A549 (cell line): ENCODE measurements around the gene BANP. TPM values are rescaled to one million over a fixed set of nuclear protein-coding genes. Genes with fewer than 3 reads are reported as not detected.

Experiments
- ATAC-seq, 2 experiments: fragments of 200-7000 bp in 1 of 2; fragments of >200 bp in 1 of 2; cut with Nextera tagmentation in 1 of 2; cut with Tn5 transposase in 1 of 2; 3 replicates each; pipeline versions ENCODE4 v1.8.0 to v1.9.1; 2018 to 2020; ENCODE audit warnings: mild to moderate bottlenecking in 1 of 2, moderate library complexity in 1 of 2
- CTCF ChIA-PET: fragments of 300-600 bp; sonication (Branson Sonifier 250); formaldehyde crosslinking; extraction: SDS; loops from one replicate; lab custom pipeline; 2021; ENCODE audit warnings: antibody characterized with exemption, inconsistent platforms; lab: Yijun Ruan, JAX
- POLR2A ChIA-PET: fragments of 350-600 bp; formaldehyde crosslinking; extraction: SDS; loops from one replicate; lab custom pipeline; 2021; ENCODE audit warnings: antibody characterized with exemption, inconsistent platforms; lab: Yijun Ruan, JAX
- DNase-seq, 2 experiments: peaks; one replicate each; pipeline versions ENCODE4 v3.0.0 to v3.0.0-alpha.2; 2011 to 2016; ENCODE audit warnings: low read depth in 1 of 2, low spot score in 1 of 2
- FAIRE-seq: peaks from 2 replicates; lab custom pipeline; 2011; peaks lifted over from hg19 to GRCh38; lab: Jason Lieb, UNC
- H3K27ac ChIP-seq, 2 experiments: fragments of >200 bp; sonication (Bioruptor Twin); formaldehyde crosslinking; 3 replicates each; pipeline ENCODE4 v1.5.1; 2016 to 2017
- H3K4me1 ChIP-seq: fragments of >200 bp; sonication (Bioruptor Twin); formaldehyde crosslinking; 3 replicates; pipeline ENCODE4 v1.6.1; 2016
- H3K4me2 ChIP-seq: fragments of >200 bp; sonication (Bioruptor Twin); formaldehyde crosslinking; 3 replicates; pipeline ENCODE4 v1.6.1; 2016
- H3K4me3 ChIP-seq: fragments of >200 bp; sonication (Bioruptor Twin); formaldehyde crosslinking; 3 replicates; pipeline ENCODE4 v1.5.1; 2016
- H3K9me3 ChIP-seq: fragments of >200 bp; sonication (Bioruptor Twin); formaldehyde crosslinking; 3 replicates; pipeline ENCODE4 v1.6.1; 2016
- CEBPB ChIP-seq, 2 experiments: fragments of >200 bp in 1 of 2; sonication (Bioruptor Twin) in 1 of 2; formaldehyde crosslinking in 1 of 2; IDR thresholded peaks; 2 replicates each; pipeline ENCODE4 v1.6.1; 2012 to 2016
- CHD4 ChIP-seq: fragments of 200-600 bp; sonication (generic); IDR thresholded peaks from 2 replicates; pipeline ENCODE4 v1.6.1; 2016; ENCODE audit warnings: antibody characterized with exemption, mild to moderate bottlenecking, borderline replicate concordance
- ELK1 ChIP-seq: fragments of 150-350 bp; IDR thresholded peaks from 2 replicates; pipeline ENCODE4 v1.6.1; 2014; ENCODE audit warnings: low read depth, mild to moderate bottlenecking, low read length
- ESRRA ChIP-seq: fragments of 150-350 bp; IDR thresholded peaks from 2 replicates; pipeline ENCODE4 v1.6.1; 2014; ENCODE audit warnings: mild to moderate bottlenecking, low read length, borderline replicate concordance
- FOSB ChIP-seq: fragments of 250-450 bp; sonication (Bioruptor Pico); IDR thresholded peaks from 2 replicates; pipeline ENCODE4 v1.5.0; 2020; ENCODE audit warnings: mild to moderate bottlenecking, moderate library complexity
- HEYL ChIP-seq: fragments of 250-450 bp; sonication (Bioruptor Pico); IDR thresholded peaks from 2 replicates; pipeline ENCODE4 v1.8.0; 2021; ENCODE audit warnings: mild to moderate bottlenecking, moderate library complexity
- HOXB13 ChIP-seq: fragments of 250-450 bp; sonication (Bioruptor Pico); IDR thresholded peaks from 2 replicates; pipeline ENCODE4 v1.5.0; 2020; ENCODE audit warnings: low read depth, mild to moderate bottlenecking, moderate library complexity
- KDM1A ChIP-seq: fragments of 200-600 bp; sonication (generic); IDR thresholded peaks from 2 replicates; pipeline ENCODE4 v1.6.1; 2016; ENCODE audit warnings: low read depth, mild to moderate bottlenecking
- MAFK ChIP-seq: fragments of 450-650 bp; IDR thresholded peaks from 2 replicates; pipeline ENCODE4 v1.6.1; 2014; ENCODE audit not compliant: partially characterized antibody
- MYC ChIP-seq: IDR thresholded peaks from 2 replicates; pipeline ENCODE4 v1.6.1; 2012; ENCODE audit warnings: mild to moderate bottlenecking, inconsistent platforms, low read length, improper control_type of control experiment, borderline replicate concordance
- NR3C1 ChIP-seq: fragments of >200 bp; sonication (Bioruptor Twin); formaldehyde crosslinking; IDR thresholded peaks from 3 replicates; pipeline ENCODE4 v1.6.1; 2017
- PBX3 ChIP-seq: IDR thresholded peaks from 2 replicates; pipeline ENCODE4 v1.6.1; 2012
- POLR2A ChIP-seq: IDR thresholded peaks from 2 replicates; pipeline ENCODE4 v1.6.1; 2012; ENCODE audit warnings: mild to moderate bottlenecking, low read length
- RARB ChIP-seq: fragments of 250-450 bp; sonication (Bioruptor Pico); IDR thresholded peaks from 2 replicates; pipeline ENCODE4 v1.8.0; 2021; ENCODE audit warnings: mild to moderate bottlenecking, moderate library complexity
- RCOR1 ChIP-seq: fragments of 150-350 bp; IDR thresholded peaks from 2 replicates; pipeline ENCODE4 v1.6.1; 2014; ENCODE audit warnings: antibody characterized with exemption, low read length, low read depth
- TFCP2L1 ChIP-seq: fragments of 250-450 bp; sonication (Bioruptor Pico); IDR thresholded peaks from 2 replicates; pipeline ENCODE4 v1.5.0; 2021; ENCODE audit warnings: mild to moderate bottlenecking
- ZC3H11A ChIP-seq: fragments of 450-650 bp; IDR thresholded peaks from 2 replicates; pipeline ENCODE4 v1.6.1; 2014; ENCODE audit warnings: antibody characterized with exemption, mild to moderate bottlenecking
- WGBS: methylation state at CpG from one replicate; pipeline ENCODE4 v1.1.6; 2017; ENCODE audit errors: missing lambda C conversion rate; 5-methylcytosine and 5-hydroxymethylcytosine counted together
- polyA plus RNA-seq, 4 experiments: library from polyadenylated mRNA; depleted of rRNA in 3 of 4; stranded (reverse); fragments of >200 nt; fragmentation: RNase III in 1 of 4; extraction: RNeasy Plus Mini Kit Qiagen cat#74134 plus additional on column Dnase treatment in 1 of 4; gene quantifications; 2 replicates in 3 of 4; 3 replicates in 1 of 4; pipeline ENCODE4 v1.2.3, GENCODE V29; 2011 to 2017

The BANP gene
- polyA plus RNA-seq, 2 of the 4 experiments (the other 2 are of a cell fraction): 17.1 to 17.2 TPM

GRCh38 chr16:88078111-88078775 is 127.0 kb downstream of the BANP start:
- ChIA-PET POLR2A (no interaction called here), CTCF (interaction anchor here (0.7 kb wide), 1 partner anchor 464 kb away, joined by 3 read pairs; no protein-coding TSS in a partner anchor)
- Histone ChIP-seq H3K9me3 (0 out of 3 replicates have a peak, but pooled peaks cover 4% of the 10 kb centered on the region), H3K4me1 (no peaks in the 10 kb centered on the region), H3K4me3 (no peak overlapping the region), H3K27ac (no peak overlapping the region), H3K4me2 (no peak overlapping the region)
- DNase-seq: no peak
- 96% methylated on average over 17 of the region's 17 CpGs for WGBS
- ATAC-seq: no peak
- TF ChIP-seq POLR2A: 0 out of 2 replicates have a peak, but pooled peaks have one; percentile 4
- TF ChIP-seq RARB (CRISPR knock-in tag): no peak
- no peak for TF ChIP-seq HOXB13 (CRISPR knock-in tag)
- no peak for FAIRE-seq

GRCh38 chr16:88083582-88083981 is 132.3 kb downstream of the BANP start:
- Histone ChIP-seq H3K4me3 (no peak overlapping the region), H3K4me2 (no peak overlapping the region), H3K9me3 (0 out of 3 replicates have a peak, but pooled peaks cover 4% of the 10 kb centered on the region), H3K4me1 (no peaks in the 10 kb centered on the region), H3K27ac (no peak overlapping the region)
- ChIA-PET CTCF (no interaction called here), POLR2A (no interaction called here)
- WGBS: 91% methylated on average over 6 of the region's 9 CpGs
- DNase-seq: no peak
- ATAC-seq: no peak
- no peak for FAIRE-seq
- TF ChIP-seq HOXB13 (CRISPR knock-in tag) (no peak), RCOR1 (no peak), PBX3 (no peak), MAFK (no peak), MYC (no peak), NR3C1 (no peak), FOSB (CRISPR knock-in tag) (no peak), HEYL (CRISPR knock-in tag) (no peak), KDM1A (no peak), ZC3H11A (no peak), CHD4 (no peak), TFCP2L1 (no peak), ESRRA (no peak)

GRCh38 chr16:88084881-88085280 is 133.6 kb downstream of the BANP start:
- TF ChIP-seq KDM1A (no peak), CEBPB (IDR thresholded peaks at IDR 0.05) (no peak), ELK1 (no peak), PBX3 (no peak)
- H3K4me1 ChIP-seq: no peaks in the 10 kb centered on the region
- ChIA-PET POLR2A (no interaction called here), CTCF (no interaction called here)
- H3K27ac ChIP-seq: no peak overlapping the region
- H3K4me2 ChIP-seq: no peak overlapping the region
- DNase-seq (no peak), FAIRE-seq (no peak), ATAC-seq (no peak)
- WGBS: 68% methylated on average over 3 of the region's 3 CpGs
- no peak overlapping the region for H3K4me3 ChIP-seq
- H3K9me3 ChIP-seq: 0 out of 3 replicates have a peak, but pooled peaks cover 4% of the 10 kb centered on the region
